ENCODE data around the gene COL11A2. TPM values are rescaled to one million over a fixed set of nuclear protein-coding genes. Genes with fewer than 3 reads are reported as not detected.

The COL11A2 gene
- total RNA-seq, 1 experiment from 2014 or later = 3.7 TPM

DNA sequence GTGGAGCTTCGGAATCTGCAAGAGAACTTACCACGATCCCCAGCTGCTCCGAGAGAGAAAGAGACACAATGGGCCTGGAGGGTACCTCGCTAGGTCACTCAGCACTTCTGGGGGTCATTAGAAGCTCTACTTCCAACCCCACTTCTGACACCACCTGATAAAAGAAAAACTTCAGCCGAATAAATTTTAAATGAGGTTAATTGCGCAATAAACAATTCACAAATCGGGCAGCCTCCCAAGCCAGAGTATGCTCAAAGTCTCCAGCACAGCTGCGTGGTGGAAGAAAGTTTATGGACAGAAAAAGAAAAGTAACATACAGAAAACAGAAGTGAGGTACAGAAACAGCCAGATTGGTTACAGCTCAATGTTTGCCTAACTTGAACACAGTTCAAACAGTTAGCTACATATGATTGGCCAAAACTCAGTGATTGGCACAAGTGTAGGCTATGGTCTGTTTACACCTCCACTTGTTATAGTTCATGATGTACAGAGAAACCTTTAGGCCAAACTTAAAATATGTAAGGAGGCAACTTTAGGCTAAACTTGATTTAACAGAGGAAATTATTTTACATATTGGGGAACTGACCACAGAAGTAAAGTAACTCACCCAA lies 52.6 kb downstream of the COL11A2 start (continued):
- TF ChIP-seq NR3C1 (CRISPR knock-in tag; conservative IDR thresholded peaks at IDR 0.05; ENCODE audit: low read depth) (no peak), GRHL2 (CRISPR knock-in tag; IDR thresholded peaks at IDR 0.05; ENCODE audit: insufficient replicate concordance, severe bottlenecking) (no peak), JUN (CRISPR knock-in tag; IDR thresholded peaks at IDR 0.05) (no peak), ATF2 (CRISPR knock-in tag; IDR thresholded peaks at IDR 0.05; ENCODE audit: borderline replicate concordance, low read depth) (no peak), EMX1 (CRISPR knock-in tag; IDR thresholded peaks at IDR 0.05) (no peak), USF2 (CRISPR knock-in tag; IDR thresholded peaks at IDR 0.05) (no peak)
- TF ChIP-seq, protein P1, sequence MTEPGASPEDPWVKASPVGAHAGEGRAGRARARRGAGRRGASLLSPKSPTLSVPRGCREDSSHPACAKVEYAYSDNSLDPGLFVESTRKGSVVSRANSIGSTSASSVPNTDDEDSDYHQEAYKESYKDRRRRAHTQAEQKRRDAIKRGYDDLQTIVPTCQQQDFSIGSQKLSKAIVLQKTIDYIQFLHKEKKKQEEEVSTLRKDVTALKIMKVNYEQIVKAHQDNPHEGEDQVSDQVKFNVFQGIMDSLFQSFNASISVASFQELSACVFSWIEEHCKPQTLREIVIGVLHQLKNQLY (CRISPR knock-in tag; IDR thresholded peaks at IDR 0.05) = no peak

GRCh38 chr6:33136310-33136900 lies 55.9 kb downstream of the COL11A2 start:
- peaks cover 31% of the 10 kb centered on the region for H3K36me3 Mint-ChIP-seq
- no peak for ATAC-seq
- no peaks in the 10 kb centered on the region for H3K27me3 Mint-ChIP-seq (ENCODE audit: low read depth)
- H3K4me1 Mint-ChIP-seq = peaks cover 2% of the 10 kb centered on the region; the same call in 1 of the 2 replicates
- peak overlapping the region; percentile 82; the same call in 1 of the 2 replicates for H3K27ac Mint-ChIP-seq
- CTCF ChIA-PET = interaction anchor here (0.8 to 3.4 kb wide), 9 partner anchors 11 to 112 kb away, joined by 3 to 45 read pairs (median 4); no protein-coding TSS in a partner anchor
- H3K4me3 Mint-ChIP-seq = no peak overlapping the region
- TF ChIP-seq AFF4 (CRISPR knock-in tag; IDR thresholded peaks at IDR 0.05; ENCODE audit: borderline replicate concordance) (no peak), SOX15 (CRISPR knock-in tag; IDR thresholded peaks at IDR 0.05) (no peak), FOXP1 (CRISPR knock-in tag; IDR thresholded peaks at IDR 0.05; ENCODE audit: borderline replicate concordance) (no peak), JAZF1 (CRISPR knock-in tag; IDR thresholded peaks at IDR 0.05) (no peak), ETV6 (CRISPR knock-in tag; IDR thresholded peaks at IDR 0.05) (no peak), ZBTB43 (CRISPR knock-in tag; IDR thresholded peaks at IDR 0.05) (no peak), GRHL2 (CRISPR knock-in tag; IDR thresholded peaks at IDR 0.05; ENCODE audit: insufficient replicate concordance, severe bottlenecking) (no peak), ZBTB21 (CRISPR knock-in tag; IDR thresholded peaks at IDR 0.05; ENCODE audit: borderline replicate concordance) (no peak)
- TF ChIP-seq, protein P2, sequence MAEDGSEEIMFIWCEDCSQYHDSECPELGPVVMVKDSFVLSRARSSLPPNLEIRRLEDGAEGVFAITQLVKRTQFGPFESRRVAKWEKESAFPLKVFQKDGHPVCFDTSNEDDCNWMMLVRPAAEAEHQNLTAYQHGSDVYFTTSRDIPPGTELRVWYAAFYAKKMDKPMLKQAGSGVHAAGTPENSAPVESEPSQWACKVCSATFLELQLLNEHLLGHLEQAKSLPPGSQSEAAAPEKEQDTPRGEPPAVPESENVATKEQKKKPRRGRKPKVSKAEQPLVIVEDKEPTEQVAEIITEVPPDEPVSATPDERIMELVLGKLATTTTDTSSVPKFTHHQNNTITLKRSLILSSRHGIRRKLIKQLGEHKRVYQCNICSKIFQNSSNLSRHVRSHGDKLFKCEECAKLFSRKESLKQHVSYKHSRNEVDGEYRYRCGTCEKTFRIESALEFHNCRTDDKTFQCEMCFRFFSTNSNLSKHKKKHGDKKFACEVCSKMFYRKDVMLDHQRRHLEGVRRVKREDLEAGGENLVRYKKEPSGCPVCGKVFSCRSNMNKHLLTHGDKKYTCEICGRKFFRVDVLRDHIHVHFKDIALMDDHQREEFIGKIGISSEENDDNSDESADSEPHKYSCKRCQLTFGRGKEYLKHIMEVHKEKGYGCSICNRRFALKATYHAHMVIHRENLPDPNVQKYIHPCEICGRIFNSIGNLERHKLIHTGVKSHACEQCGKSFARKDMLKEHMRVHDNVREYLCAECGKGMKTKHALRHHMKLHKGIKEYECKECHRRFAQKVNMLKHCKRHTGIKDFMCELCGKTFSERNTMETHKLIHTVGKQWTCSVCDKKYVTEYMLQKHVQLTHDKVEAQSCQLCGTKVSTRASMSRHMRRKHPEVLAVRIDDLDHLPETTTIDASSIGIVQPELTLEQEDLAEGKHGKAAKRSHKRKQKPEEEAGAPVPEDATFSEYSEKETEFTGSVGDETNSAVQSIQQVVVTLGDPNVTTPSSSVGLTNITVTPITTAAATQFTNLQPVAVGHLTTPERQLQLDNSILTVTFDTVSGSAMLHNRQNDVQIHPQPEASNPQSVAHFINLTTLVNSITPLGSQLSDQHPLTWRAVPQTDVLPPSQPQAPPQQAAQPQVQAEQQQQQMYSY (CRISPR knock-in tag; IDR thresholded peaks at IDR 0.05) = no peak
- TF ChIP-seq, protein P3, sequence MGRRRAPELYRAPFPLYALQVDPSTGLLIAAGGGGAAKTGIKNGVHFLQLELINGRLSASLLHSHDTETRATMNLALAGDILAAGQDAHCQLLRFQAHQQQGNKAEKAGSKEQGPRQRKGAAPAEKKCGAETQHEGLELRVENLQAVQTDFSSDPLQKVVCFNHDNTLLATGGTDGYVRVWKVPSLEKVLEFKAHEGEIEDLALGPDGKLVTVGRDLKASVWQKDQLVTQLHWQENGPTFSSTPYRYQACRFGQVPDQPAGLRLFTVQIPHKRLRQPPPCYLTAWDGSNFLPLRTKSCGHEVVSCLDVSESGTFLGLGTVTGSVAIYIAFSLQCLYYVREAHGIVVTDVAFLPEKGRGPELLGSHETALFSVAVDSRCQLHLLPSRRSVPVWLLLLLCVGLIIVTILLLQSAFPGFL (CRISPR knock-in tag; IDR thresholded peaks at IDR 0.05; ENCODE audit: borderline replicate concordance) = no peak
- TF ChIP-seq, protein P4, sequence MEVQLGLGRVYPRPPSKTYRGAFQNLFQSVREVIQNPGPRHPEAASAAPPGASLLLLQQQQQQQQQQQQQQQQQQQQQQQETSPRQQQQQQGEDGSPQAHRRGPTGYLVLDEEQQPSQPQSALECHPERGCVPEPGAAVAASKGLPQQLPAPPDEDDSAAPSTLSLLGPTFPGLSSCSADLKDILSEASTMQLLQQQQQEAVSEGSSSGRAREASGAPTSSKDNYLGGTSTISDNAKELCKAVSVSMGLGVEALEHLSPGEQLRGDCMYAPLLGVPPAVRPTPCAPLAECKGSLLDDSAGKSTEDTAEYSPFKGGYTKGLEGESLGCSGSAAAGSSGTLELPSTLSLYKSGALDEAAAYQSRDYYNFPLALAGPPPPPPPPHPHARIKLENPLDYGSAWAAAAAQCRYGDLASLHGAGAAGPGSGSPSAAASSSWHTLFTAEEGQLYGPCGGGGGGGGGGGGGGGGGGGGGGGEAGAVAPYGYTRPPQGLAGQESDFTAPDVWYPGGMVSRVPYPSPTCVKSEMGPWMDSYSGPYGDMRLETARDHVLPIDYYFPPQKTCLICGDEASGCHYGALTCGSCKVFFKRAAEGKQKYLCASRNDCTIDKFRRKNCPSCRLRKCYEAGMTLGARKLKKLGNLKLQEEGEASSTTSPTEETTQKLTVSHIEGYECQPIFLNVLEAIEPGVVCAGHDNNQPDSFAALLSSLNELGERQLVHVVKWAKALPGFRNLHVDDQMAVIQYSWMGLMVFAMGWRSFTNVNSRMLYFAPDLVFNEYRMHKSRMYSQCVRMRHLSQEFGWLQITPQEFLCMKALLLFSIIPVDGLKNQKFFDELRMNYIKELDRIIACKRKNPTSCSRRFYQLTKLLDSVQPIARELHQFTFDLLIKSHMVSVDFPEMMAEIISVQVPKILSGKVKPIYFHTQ (CRISPR knock-in tag; IDR thresholded peaks at IDR 0.05) = no peak
- H3K9me3 Mint-ChIP-seq = no peaks in the 10 kb centered on the region
- no peak for DNase-seq (ENCODE audit: low spot score)
- POLR2A ChIA-PET = interaction anchor here (0.6 kb wide), 1 partner anchor 200 kb away, joined by 6 read pairs; no protein-coding TSS in a partner anchor
